GM18511 (cell line): ENCODE data around the gene PTPRD.
A peak's percentile ranks its signal among the peaks of the same experiment; 100 is the strongest.

Experiments used
- ATAC-seq: cut with Tn5 transposase; IDR thresholded peaks from one replicate; pipeline ENCODE4 v1.9.1; 2021; ENCODE audit warnings: mild to moderate bottlenecking, moderate library complexity; ENCODE audit not compliant: unreplicated experiment

PTPRD gene

DNA sequence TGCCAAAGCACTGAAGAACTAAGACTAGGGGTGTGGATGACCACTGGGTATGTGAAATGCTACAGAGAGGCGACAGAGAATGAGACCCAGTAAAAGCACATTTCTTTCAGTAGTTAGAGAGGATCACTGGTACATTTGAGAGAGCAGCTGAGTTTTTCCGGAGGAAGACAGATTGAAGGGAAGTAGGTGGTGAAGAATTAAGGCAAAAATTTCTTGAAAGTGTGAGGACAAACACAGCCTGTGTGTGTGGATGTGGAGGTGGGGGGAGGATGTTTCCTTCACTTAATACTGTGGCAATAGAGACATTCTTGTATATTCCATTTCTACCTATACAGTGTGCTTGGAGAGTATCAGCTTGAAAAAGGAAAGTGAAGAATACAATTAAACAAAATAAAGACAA lies 1942.1 kb downstream of the PTPRD start:
- no peak for ATAC-seq

- no peak for ATAC-seq
Observed at GRCh38 chr9:8668751-8669150, 1944.1 kb downstream of the PTPRD start.

- no peak for ATAC-seq
Observed at GRCh38 chr9:8668231-8668630, 1944.6 kb downstream of the PTPRD start.

- no peak for ATAC-seq
Observed at GRCh38 chr9:8666060-8666459, 1946.7 kb downstream of the PTPRD start.

DNA sequence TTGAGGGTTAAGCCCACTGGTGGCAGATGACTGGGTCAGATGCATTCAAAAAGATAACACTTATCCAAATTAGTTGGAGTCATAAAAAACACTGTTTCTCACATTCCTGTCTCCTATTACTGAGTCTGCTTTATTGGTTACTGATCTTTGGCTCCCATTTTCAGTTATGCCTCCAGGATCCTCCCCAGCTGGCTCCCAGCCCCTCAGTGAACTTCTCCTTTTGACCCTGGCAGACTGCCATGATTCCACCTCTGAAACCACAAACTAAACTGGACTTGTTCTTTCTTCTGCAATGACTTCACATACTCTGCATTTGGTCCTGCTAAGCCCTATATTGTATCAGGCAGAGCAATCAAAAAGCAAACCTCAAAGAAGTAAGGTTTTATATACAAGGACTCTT lies 1952.4 kb downstream of the PTPRD start:
- ATAC-seq = no peak

- ATAC-seq = no peak
Observed at GRCh38 chr9:8659108-8659507, 1953.7 kb downstream of the PTPRD start.

DNA sequence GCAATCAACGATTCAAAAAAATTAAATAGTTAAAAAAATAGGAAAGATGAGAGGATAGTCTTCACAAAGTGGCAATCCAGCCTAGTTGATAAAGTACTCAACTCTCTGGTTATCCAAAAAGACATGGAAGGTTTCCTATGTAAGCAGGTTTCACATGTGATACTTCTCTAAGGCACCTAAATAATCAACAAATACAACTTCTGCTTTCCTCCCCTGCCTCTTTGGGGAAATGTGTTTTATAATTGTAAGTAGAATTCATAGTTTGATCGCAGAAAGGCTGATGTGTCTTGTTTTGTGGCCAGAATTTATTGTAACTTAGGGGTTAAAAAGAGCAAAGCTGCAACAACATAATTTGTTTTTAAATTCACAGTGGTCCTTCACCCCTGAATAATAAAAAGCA lies 1957.7 kb downstream of the PTPRD start:
- no peak for ATAC-seq

DNA sequence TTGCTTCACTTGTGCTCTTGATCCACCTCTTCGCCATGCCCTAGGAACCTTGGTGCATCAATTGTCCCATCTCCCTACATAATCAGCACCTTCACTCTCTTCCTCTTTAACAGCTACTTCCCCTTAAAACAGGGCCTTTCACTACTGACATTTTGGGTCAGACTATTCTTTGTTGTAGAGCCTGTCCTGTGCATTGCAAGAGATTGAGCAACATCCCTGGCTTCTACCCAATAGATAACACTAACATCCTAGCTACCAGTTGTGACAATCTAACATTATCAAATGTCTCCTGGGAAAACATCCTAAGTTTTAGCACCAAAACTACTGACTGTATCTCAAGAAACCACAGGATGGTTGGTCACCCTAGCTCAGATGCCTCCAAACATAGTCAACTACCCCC lies 1958.9 kb downstream of the PTPRD start:
- ATAC-seq = no peak

GRCh38 chr9:8653111-8653510 lies 1959.7 kb downstream of the PTPRD start:
- no peak for ATAC-seq

DNA sequence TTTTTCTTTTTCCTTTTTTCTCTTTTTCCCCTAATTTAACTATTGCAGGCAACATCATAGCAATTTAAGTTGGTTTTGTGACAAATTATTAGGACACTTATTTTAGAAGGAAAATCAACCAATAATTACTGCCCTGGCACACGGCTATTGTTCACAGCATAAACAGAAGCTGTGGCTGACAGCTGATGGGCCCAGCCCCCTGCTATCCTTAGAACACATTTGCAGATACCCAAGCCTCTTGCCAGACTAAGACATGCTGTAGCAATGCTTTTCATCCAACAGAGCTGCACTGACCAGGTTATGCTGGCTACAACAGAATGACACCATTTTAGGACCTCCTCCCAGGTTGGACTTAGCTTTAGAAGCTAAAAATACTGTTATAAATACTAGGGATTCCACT lies 1960.5 kb downstream of the PTPRD start:
- no peak for ATAC-seq

DNA sequence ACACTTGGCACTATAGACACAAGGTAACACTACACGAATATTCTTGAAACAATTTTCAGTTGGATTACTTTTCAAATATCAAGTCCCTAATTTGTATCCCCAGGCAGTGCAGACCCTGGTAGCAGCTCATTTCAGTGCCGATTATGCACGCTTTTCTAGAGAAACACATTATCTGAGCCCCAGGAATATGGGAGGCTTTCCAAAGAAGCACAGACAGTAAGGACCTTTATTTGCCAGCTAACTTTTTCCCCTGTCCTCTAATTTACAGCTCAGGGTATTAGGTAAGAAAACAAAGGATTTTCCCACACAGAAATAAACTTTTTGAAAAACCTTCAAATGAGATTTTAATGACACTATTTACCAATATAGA lies 1961.0 kb downstream of the PTPRD start:
- ATAC-seq = no peak

DNA sequence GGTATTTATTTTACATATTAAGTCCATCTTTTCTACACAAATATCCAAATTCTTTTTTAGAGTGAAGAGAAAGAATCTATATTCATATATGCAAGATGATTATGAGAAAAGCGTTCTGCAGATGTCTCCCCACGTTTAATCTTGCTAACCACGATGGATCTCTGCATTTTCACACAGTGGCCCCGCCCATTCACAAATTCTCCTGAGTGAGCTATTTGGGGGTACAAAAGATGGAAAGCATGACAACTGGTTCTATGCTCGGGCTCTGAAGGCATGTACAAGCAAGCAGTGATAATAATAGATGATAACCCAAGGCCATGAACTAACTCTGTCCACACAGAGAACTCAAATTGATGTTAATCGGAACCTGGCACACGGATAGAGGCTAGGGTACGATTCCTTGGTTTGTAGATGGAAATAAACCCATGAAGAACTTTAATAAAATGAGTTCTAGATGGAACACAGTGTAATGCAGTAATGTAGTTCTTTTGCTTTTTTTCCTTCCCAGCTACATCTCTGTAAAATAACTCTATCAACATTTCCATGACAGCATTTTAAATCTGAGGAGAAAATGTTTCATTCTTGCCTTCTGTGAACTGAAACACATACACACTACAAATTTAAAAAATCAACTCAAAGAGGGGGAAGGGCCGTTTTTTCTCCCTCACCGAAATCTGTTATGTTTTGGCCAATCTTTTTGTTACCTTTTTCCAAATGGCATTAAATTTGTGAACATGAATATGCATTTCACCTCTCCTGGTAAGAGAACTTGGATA lies 1961.5 kb downstream of the PTPRD start:
- no peak for ATAC-seq

DNA sequence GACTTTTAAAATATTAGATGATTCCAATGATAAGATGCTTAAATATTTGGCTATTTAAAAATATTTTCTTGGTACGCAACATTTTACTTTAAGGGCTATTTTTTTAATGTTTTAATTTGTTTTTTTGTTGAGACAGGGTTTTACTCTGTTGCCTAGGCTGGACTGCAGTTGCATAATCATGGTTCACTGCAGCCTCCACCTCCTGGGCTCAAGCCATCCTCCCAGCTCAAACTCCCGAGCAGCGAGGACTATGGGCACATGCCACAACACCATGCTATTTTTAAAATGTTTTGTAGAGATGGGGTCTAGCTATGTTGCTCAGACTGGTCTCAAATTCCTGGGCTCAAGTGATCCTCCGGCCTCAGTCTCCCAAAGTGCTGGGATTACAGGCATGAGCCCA lies 1963.0 kb downstream of the PTPRD start:
- ATAC-seq = no peak

GRCh38 chr9:8649160-8649559 lies 1963.6 kb downstream of the PTPRD start:
- ATAC-seq = peak; percentile 62

GRCh38 chr9:8648271-8648845 lies 1964.4 kb downstream of the PTPRD start:
- ATAC-seq = no peak

- ATAC-seq = no peak
Observed at GRCh38 chr9:8647824-8648223, 1965.0 kb downstream of the PTPRD start.

DNA sequence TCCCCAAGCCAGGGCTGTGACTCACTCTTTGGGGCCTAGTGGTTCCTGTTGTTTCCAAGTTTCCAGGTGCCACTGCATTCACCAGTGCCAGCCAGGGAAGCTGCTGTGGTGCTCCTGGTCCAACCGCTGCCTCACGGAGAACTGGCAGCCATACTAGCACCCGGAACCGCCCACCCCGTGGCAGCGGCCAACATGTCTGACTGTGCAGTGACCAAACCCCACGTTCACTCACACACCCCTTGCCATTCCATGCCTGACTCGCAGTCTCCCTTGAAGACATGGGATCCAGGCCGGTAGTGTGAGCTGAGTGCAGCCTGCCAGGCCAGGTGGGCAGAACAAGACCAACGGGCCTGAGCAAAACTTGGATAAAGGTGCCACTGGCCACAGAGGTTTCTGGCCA lies 1968.2 kb downstream of the PTPRD start:
- no peak for ATAC-seq

- ATAC-seq = no peak
Observed at GRCh38 chr9:8643896-8644295, 1968.9 kb downstream of the PTPRD start.

DNA sequence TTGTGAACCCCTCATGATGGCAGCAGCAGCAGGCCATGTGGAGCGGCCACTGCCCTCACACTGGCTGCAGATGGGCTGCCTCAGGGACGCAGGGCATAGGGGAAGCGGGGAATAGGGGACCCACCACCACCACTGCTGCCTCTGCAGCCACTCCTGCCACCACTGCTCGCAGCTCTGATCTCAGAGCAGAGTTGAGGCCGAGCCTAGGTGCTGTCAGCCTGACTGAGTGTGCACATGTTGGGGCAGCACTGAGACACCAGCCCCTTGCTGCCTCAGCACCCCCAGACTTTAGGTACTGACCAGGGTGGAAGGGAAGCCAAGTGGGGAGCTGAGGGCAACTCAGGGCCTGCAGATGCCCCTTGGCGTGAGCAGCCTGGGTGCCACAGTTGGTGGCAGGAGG lies 1969.3 kb downstream of the PTPRD start:
- no peak for ATAC-seq

- ATAC-seq = no peak
Observed at GRCh38 chr9:8640761-8641160, 1972.0 kb downstream of the PTPRD start.

GRCh38 chr9:8637626-8638025 lies 1975.2 kb downstream of the PTPRD start:
- ATAC-seq = no peak

- ATAC-seq = no peak
Observed at GRCh38 chr9:8633784-8634183, 1979.0 kb downstream of the PTPRD start.

- ATAC-seq = no peak
Observed at GRCh38 chr9:8632493-8632892, 1980.3 kb downstream of the PTPRD start.
